ENCODE results near the gene RGS6.

The RGS6 gene

DNA sequence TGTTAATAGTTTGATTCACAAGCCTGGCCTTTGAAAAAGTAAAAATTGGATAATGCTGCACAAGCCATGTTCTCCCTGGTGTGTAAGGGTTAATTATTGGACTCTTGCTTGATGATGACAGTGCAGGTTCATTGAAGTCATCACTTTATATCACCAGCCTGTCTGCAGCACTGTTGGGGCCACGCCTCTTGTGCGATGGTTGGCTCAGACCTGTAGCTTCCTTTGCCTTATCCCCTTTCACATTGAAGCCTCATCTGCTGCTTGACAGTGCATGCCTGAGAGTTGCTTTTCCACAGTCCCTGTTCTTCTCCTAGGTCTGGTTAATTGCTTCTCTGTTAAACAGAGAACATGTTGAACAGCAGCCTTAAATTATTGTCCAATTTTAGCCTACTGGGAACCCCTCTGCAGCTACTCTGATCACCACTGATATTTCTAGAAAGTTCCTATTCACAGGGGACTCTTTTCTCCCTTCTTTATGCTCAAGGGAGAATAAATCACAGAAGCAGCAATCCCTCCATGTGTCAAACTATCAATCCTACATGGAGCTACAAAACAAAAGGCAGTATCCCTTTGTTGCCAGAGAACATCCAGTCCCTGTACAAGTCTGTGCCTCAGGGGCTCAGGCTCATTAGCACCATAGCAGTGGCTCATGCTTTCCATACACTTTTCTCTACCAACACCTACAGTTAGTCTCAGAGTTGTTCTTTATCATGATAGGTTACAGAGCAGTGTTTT, 322.1 kb downstream of the RGS6 start:
- DNase-seq: no peak

DNA sequence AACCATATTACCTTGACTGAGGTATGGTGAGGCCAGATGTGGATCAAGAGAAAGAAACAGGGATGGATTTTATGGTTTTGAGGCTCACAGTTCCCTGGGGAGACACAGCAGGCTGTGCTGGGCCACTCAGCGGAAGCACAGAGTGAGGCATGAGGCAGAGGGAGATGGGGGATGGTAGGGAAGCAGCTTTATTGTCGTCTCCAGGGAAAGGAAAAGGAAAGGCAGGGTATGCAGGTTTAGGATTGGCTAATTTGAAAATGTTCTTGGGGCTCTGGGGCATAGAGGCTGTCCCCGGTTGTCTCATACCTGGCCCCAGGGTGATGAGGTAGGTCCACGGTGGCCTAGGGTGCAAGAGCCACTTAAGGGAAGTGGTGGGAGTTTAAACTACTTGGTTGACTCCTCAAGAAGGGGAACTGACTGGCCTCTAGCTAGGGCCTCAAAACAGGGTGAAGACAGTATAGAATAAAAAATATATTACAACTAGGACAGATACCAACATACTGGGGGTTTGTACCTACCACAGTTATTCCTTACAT, 322.8 kb downstream of the RGS6 start:
- no peak for DNase-seq

DNA sequence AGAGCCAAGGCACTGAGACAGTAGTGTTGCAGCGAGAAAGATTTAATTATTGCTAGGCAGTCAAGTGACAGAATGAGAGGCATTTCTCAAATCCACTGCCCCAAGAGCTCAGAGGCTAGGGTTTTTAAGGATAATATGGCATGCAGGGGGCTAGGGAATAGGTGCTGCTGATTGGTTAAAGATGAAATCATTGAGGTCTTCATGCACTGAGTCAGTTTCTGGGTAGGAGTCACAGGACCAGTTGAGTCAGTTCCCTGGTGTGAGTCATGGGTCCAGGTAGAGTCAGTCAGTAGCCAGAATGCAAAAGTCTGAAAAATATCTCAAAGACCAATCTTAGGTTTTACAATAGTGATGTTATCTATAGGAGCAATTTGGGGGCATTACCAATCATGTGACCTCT, 323.8 kb downstream of the RGS6 start:
- DNase-seq: no peak

DNA sequence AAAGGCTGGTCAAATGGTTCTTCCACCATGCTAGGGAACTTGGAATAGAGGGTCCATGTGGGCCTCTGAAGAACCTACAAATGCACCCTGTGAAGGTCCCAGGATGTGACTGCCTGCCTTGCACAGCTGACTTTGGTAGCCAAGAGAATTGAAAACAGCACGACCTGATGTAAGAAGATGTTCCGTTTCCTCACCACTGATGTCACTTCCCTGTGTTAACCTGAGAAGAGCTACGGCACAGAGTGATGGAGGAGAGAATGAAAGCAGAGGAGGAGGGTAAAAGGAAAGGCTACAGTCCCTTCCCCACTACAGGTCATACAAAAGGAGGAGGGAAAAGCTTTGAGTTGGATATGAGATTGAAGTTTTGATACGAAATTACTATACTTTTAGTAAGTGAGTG, 328.8 kb downstream of the RGS6 start:
- no peak for DNase-seq

DNA sequence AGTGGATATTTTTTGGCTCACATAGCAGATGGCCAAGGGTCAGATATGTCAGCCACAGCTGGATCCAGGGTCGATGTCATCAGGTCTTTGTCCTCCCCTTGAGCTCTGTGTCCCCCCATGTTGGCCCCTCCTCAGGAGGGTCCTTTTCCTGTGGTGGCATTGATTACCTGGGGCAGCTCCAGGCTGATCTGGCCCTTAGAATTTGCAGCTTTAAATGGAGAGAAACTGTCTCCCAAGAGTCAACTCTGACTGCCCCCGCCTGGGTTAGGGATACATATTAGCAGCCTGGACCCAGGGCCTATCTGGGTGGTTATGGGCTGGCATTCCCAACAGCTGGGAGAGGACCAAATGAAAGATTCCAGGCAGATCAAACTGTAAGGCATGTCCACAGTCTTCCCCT, 330.5 kb downstream of the RGS6 start:
- no peak for DNase-seq

DNA sequence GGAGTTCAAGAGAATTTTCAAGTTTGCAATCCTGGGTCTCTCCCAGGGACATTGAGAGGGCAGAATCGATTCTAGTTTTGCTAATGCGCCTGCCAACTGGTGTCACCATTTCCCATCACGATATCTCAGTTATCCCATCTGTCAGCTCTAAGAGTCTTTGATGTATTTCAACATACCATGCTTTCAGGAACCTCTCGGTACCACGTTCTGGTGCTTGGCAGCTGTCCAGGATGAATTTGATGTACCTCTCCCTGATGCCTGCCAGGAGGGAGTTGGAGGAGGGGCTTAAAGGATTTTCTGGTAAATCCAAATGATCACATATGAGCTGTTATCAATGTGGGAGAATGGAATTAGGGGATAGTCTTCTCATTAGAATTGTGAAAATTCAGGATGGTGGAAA, 332.5 kb downstream of the RGS6 start:
- DNase-seq: no peak

DNA sequence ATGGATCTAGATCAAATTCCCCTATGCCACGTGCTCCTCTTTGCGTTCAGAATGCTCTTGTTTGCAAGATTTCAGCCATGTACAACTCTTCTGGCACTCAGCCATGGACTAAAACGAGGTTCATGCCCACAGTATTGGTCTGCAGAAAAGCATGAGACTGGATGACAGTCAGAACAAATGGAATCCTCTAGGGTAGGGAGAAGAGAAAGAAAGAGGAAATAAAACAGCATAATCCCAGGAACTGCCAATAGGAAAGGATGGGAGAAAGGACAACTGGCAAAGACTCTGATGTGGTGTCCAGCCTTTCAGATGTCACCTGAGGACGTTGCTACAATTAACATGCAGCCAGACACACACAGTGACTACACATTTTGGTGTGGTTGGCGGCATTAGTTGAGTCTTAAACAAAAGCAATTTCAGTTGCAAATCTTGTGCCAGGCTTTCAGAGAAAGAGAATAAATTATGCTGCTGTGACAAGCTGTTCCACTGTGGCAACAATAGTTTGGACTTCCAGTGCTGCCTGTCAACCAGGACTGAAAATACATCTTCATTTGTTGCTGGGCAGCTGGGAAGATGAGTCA, 338.0 kb downstream of the RGS6 start:
- no peak for DNase-seq

DNA sequence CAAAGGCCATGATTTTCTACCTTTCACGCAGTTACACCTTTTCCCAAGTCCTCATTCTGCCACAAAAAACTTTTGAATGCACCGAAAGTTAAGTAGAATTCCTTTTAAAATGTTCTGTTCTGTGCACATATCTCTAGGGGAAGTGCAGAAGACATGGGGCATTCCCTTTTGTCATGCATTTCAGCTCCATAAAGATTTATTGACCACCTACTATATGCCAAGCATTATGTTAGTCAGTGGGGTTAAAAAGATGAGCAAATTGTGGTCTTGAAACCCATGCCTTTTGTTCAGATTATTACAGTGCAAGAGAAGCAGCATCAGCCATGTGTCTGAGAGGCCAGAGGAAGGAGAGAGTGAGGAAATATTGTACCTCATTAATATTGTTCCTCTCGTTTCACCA, 338.5 kb downstream of the RGS6 start:
- DNase-seq: no peak

DNA sequence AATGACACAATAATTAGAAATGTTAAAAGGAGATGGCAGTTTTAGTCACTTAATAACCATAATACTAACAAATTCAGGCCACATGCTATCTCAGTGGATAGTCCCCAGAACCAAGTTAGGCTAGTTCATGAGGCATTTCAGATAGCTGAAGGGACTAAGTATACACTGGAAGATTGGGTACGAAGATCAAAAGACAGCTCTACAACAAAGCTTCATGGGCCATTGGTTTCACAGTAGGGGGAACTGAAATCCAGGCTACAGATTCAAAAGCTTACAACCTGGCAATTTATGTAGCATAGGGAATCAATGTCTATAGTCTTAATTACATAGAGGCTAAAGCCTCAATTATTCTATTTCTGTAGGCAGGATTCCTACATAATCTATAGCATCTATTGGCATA, 343.0 kb downstream of the RGS6 start:
- DNase-seq: no peak

DNA sequence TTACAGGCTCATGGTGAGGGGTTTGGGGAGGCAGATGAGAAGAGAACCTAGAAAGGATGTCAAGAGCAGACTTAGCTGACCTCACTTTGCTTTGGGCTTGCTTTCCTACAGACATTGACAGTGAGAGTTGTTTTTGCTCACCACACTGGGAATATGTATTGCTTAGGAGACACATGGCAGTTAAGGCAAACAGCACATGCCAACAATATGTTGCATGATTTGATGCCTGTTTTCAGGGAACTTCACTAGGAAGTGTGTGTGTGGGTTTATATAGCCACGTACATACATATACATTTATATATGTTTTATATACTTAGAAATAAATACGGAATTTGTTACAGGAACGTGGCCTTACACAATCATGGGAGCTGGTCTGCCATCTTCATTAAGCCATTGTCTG, 346.1 kb downstream of the RGS6 start:
- DNase-seq: no peak

DNA sequence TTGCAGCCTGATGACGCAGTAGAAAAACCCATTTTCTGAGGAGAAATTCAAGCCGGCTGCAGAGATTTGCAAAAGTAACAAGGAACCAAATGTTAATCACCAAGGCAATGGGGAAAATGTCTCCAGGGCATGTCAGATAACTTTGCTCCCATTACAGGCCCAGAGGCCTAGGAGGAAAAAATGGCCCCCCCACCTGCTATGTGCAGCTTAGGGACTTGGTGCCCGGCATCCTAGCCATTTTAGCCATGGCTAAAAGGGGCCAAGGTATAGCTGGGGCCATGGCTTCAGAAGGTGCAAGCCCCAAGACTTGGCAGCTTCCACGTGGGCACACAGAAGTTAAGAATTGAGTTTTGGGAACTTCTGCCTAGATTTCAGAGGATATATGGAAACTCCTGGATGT, 351.9 kb downstream of the RGS6 start:
- DNase-seq: no peak

DNA sequence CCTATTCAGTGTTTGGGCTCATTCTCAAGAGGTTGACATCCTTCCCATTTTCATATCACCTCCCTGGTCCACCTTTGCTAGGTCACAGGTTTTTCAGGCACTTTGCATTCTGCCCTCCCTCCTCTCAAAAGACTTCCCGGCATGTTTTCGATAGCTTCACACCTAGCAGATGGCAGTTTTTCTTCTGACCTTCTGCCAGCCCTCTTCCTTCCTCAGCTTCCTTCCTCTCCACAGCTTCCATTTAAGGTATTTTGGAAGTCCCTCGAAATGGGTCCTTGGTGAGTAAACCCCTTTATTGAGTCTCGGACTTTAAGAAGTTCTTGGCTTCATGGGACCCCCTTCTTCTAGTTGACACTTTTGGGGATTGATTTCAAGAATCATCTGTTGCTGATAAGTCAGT, 358.0 kb downstream of the RGS6 start:
- no peak for DNase-seq

DNA sequence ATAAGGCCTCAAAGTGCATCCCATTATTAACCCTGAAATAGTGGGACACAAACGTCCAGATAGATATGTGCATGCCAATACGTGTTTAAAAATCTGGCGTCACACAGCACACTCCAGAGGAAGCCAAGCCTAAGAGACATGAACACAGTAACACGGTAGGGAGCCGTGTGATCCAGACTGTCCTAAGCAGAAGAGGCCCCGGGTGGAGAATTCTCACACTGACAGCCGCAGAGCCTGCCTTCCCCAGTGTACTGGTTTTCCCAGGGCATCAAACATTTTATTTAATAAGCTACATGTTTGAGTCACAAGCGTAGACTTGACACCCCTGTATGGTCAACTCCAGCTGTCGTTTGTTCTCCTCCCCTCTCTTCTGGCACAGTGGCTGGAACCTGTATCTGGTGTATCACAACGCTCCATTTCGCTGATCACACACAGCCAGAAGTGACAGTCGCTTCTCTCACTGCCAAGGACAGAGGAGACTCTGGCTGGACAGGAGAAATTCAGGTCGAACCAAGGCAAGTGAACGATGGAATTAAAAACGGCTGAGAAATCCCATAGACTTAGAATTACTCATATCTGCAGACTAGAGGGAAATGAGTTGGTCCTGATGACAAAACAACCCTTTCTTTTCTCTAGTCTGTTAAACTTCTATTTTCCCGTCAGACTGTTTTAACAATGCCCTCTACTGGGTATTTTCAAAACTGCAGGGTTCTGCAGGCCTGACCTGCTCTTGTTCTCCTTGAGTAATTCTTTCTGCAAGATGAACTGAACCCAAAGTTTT, 359.9 kb downstream of the RGS6 start:
- no peak for DNase-seq

DNA sequence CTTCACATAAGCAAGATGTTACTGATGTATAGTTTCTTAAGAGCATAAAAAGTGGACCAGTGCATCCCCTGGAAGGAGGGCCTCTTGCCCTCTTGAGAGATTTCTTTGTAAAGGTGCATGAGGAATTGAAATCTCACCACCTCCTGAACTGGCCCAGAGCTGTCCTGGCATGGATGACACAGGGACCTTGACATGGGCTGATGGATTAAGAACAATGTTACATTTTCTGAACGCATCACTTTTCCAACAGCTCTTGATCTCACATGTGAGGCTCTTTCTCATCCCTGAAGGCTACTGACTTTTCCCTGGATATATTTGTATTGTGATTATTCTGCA, 360.4 kb downstream of the RGS6 start:
- no peak for DNase-seq

DNA sequence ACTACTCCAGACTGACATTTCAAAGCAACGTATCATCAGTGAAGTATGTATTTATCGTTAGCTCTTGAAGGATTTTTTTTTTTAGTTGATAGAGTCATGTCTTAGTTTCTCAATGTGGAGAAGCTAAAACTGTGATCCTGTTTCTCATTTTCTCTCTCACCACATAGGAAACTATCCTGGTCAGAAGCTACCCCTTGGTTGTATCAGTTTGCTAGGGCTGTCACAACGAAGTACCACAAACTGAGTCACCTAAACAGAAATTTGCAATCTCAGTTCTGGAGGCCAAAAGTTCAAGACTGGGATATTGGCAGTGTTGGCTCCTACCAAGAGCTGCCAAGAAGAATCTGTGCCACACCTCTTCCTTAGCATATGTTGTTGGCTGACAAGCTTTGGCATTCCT, 369.1 kb downstream of the RGS6 start:
- DNase-seq: no peak

DNA sequence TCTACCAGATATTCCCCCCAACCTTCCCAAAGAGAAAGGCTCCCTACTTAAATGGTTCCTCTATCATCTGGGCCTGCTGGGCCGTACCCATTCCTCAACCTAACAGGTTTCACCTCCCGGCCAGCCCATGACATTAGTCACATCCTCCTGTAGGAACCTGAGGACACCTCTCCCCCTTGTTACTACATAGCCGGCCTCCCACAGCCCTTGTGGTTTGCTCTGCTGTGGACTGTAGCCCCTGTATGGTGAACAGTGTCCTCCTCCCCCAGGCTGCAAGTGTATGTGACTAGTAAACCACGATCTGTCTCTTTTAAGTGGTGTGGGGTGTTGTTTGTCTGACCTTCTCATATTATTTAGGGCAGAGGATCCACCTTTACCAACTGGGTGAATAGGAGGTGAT, 371.7 kb downstream of the RGS6 start:
- DNase-seq: no peak

DNA sequence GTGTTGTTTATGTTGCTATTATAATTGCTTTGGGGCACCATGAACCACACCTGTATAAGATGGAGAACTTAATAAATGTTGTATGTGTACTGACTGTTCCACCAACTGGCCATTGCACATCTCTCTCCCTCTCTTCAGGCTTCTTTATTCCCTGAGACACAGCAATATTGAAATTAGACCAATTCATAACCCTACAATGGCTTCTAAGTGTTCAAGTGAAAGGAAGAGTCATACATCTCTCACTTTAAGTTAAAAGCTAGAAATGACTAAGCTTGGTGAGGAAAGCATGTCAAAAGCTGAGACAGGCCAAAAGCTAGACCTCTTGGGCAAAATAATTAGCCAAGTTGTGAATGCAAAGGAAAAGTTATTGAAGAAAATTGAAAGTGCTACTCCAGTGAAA, 373.3 kb downstream of the RGS6 start:
- DNase-seq: no peak

DNA sequence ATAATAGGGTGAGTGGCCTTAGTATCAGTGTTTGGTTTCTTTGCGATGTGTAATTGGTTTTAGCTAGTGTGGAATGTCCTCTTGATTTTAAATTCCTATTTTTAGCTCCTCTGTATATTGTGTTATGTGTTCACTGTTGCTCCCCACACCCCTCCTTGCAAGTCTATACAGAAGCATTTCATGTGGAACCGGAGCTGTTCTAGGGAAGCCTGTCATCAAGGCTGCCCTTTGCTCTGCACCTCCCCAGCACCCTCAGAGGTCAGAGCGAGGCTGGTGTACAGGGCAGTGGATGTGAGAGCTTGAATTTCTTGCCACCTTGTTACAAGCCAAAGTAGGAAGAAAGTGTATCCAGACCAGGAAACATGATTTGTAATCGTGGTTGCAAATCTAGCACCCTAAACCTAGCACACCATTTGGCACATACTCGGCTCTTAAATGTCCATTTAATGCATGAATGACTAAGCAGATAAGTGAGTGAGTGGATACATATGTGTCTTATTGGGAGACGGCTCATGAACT, 376.8 kb downstream of the RGS6 start:
- no peak for DNase-seq

DNA sequence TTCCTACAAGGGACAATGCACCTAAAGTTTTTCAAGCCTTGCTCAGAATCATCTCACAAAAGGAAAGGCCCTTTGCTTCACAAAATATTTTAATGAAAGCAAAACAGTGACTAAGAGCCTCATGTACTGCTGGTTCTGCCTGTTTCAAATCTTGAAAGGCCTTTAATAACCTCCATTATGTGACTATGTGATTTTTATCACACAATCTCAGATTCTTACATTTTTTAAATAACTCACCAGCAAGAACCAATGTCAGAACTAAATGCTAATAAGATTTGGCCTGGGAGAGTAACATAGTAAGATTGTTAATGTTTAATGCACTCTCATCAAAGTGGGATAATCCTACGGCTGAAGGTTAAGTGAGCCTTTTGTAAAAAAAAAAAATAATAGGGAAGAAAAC, 378.9 kb downstream of the RGS6 start:
- no peak for DNase-seq

DNA sequence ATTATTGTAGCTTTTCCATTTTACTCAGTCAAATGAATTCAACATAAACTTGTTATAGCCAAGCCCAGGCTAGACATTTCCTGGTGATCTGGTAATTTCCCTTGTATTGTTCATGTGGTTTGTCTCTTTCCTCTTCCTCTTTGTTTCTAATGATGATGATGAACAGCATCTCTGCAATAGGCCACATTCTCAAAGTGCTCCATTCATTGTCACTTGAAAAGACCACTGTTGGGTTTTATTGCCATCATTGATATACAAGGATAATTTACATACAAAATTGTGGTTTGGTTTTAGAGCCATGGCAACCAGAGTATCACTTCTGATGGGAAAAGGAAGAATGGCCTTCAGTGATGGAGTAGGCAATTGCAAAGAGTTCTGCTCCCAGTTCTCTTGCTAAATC, 379.3 kb downstream of the RGS6 start:
- no peak for DNase-seq

DNA sequence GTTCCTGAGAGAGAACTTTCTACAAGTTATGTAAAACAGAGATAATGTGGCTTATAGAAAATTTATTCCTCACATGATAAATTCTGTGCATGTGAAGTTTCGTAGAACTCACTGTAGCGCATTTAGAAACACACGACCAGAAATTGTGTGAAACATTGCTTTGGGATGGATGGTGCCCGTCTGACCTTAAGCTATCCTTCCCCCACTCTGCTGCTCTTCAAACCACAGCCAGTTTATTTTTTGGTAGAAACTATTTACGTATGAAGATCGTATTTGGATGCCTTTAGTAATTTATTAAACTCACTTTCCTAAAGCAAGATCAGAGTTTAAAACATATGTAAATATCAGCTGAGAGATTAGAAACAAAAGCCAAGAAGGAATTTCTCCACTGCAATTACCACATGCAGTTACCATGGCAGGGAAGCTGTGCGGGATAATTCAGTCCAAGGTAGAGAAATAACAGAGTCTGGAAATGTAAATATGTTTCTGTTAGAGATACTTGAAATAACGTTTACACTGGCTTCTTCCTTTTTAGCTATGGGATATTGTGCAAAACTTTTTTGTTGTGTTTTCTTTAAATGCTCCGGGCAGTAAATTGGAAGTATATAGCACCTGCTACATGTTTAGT, 382.7 kb downstream of the RGS6 start:
- no peak for DNase-seq

DNA sequence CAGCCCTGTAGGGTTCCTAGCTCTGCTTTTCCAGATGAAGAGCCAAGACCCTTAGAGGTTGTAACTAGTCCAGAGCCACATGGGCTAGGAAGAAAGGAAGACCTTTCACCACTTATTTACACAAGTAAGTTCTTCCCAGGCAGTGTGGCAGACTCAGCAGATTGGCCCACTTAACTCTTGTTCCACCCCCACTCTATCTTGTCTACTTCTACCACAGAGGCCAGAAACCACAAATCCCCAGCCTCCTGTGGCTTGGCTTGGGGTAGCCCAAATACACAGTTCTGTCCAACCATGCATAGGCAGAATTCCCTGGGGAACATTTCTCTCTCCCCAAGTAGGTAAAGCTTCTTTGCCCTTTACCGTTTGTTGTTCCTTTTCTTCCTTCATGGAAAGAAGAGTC, 383.5 kb downstream of the RGS6 start:
- DNase-seq: no peak

DNA sequence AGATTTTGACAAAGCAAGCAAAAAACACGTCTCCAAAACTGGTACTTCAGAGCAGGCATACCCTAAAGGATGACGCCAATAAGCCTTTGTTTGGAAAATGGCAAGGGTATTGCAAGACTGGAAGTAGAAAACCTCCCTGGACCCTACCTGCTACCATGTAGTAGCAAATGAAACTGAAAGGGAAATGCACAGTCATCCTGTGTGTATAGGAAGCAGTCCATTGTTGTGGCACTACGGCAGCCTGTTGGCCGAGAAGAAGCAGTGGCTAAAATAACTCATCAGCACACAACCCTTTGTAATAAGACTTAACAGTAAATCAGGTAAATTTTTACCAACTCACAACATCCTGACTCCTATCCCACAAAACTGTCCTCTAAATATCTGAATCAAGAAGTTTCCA, 386.4 kb downstream of the RGS6 start:
- no peak for DNase-seq

DNA sequence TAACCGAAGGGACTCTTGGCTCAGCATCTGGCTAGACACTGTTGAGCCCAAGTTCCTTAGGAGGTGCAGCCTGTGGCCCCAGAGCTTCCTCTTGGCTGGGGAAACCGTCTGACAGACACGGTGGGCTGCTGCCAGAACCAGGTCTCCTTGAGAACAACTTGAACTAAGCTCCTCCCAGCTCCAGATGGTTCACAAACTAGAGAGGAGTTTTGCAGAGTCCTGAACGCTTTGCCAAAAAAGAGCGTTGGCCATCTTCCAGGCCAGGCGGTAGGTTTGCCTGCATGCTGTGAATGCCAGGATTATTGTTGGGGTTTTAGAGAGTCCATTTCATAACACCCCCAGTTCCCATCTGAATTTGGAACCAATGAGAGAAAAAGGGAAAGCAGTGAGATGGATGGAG, 399.8 kb downstream of the RGS6 start:
- DNase-seq: no peak

Measured in cortex of kidney (tissue), 1 donor.